OCI-LY3 (cell line): Measurements from ENCODE around the gene USP5.
A peak's percentile ranks its signal among the peaks of the same experiment; 100 is the strongest.
"Not testable (repeated sequence)": the region's sequence is repeated elsewhere in the genome, so short reads cannot be mapped to it uniquely, and the experiment has no call there.

Source experiments
- H2AFZ ChIP-seq: fragments of 200-600, 300-600 bp; shearing (Covaris generic); 2 replicates; pipeline ENCODE4 v1.6.0; 2014; ENCODE audit warnings: antibody characterized with exemption, low read depth, low read length
- H3K27ac ChIP-seq: fragments of 200-600, 300-600 bp; sonication (generic); 2 replicates; pipeline ENCODE4 v1.5.1; 2014; ENCODE audit warnings: mild to moderate bottlenecking, low read length, moderate library complexity, mixed read lengths
- H3K27me3 ChIP-seq: fragments of 200-600, 300-600 bp; sonication (generic); 2 replicates; pipeline ENCODE4 v1.6.1; 2014; ENCODE audit warnings: low read depth, low read length, mixed read lengths
- H3K36me3 ChIP-seq: fragments of 200-600, 300-600 bp; sonication (generic); replicated peaks from 2 replicates; pipeline ENCODE3; 2014; ENCODE audit warnings: low read depth, low read length, mixed read lengths
- H3K4me1 ChIP-seq: fragments of 300-600, 200-600 bp; sonication (generic); 2 replicates; pipeline ENCODE4 v1.6.1; 2014; ENCODE audit warnings: low read length, mixed read lengths
- H3K4me2 ChIP-seq: fragments of 200-600, 300-600 bp; sonication (generic); 2 replicates; pipeline ENCODE4 v1.6.1; 2014; ENCODE audit warnings: low read length, mixed read lengths
- H3K4me3 ChIP-seq: fragments of 300-600, 200-600 bp; sonication (generic); 2 replicates; pipeline ENCODE4 v1.5.1; 2014; ENCODE audit warnings: antibody characterized with exemption, mild to moderate bottlenecking, low read length, moderate library complexity
- H3K79me2 ChIP-seq: fragments of 300-600, 200-600 bp; shearing (Covaris generic); 2 replicates; pipeline ENCODE4 v1.6.1; 2014; ENCODE audit warnings: mild to moderate bottlenecking, low read length, mixed read lengths
- H3K9ac ChIP-seq: fragments of 300-600, 200-600 bp; shearing (Covaris generic); 2 replicates; pipeline ENCODE4 v1.6.0; 2014; ENCODE audit warnings: mild to moderate bottlenecking, low read length, moderate library complexity
- H3K9me3 ChIP-seq: fragments of 200-600, 300-600 bp; shearing (Covaris generic); 2 replicates; pipeline ENCODE4 v1.6.1; 2014; ENCODE audit warnings: low read length, mixed read lengths; ENCODE audit not compliant: insufficient read depth
- H4K20me1 ChIP-seq: fragments of 200-600, 300-600 bp; sonication (generic); 2 replicates; pipeline ENCODE4 v1.6.1; 2016; ENCODE audit warnings: low read length, mixed read lengths; ENCODE audit not compliant: insufficient read depth
- CTCF ChIP-seq: fragments of 200-600, 300-600 bp; sonication (generic); IDR thresholded peaks from 2 replicates; pipeline ENCODE4 v1.5.1; 2014; ENCODE audit warnings: antibody characterized with exemption, low read length, low read depth
- EZH2phosphoT487 ChIP-seq: fragments of 200-600 bp; shearing (Covaris generic); IDR thresholded peaks from 2 replicates; pipeline ENCODE4 v1.6.1; 2018; ENCODE audit warnings: antibody characterized with exemption, mixed run types, low read depth

USP5 gene

DNA sequence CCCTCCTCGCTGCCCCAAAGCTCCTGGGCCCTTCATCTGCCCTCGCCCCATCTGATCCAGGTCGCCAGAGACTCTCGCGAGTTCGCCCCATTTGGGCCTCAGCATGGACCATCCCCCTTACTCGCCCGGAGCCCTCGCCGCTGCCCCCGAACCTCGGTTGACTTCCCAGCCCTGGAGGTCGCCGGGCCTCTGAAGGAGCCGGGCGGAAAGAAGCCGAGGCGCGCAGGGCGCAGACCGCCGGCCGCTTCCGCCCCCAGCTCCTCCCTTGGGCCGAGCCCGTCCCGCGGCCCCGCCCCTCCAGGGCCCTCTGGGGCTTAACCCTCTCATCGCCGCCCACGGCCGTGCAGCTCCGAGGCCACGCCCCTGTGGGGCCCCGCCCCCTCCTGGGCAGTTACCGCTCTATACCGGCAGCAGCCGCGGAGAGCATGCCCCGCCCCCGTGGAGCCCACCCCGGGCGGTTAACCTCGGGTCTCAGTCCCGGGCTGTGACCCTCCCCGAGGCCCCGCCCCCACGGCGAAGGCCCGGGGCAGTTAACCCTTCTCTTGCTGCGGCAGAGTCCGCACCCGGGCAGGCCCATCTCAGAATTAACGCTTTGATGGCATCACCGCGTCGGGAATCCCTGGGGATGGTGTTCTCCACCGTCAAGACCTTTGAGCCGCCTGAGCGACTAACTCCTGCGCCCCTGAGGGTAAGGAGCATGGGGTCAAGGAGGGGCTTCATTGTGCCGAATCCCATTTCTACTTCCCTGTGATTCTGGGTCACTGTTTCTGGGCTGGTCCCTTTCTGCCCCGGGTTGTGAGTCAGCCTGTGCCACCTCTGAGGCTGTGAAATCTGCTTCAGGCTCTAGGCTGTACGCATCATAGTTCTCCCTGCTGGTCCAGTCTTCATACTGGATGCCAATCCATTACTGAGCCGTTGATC lies 21.4 kb downstream of the USP5 start, which contains the start of gene SPSB2:
SPSB2 (minus strand) TSS at position 210 of the 921 bp plus-strand sequence. CDS start 402 bp downstream, outside the sequence.
- Histone ChIP-seq H3K4me2 (peak within 1 kb of the TSS; percentile 99), H3K79me2 (peaks cover 15% of the 10 kb centered on the region), H3K4me3 (peak within 1 kb of the TSS; percentile 79), H2AFZ (peak within 1 kb of the TSS; percentile 67; the same call in 1 of the 2 replicates), H3K4me1 (peaks cover 43% of the 10 kb centered on the region), H3K36me3 (peaks cover 37% of the 10 kb centered on the region), H3K27ac (peak within 1 kb of the TSS; percentile 36), H4K20me1 (peaks cover 33% of the 10 kb centered on the region), H3K9me3 (no peaks in the 10 kb centered on the region), H3K27me3 (no peaks in the 10 kb centered on the region), H3K9ac (peak within 1 kb of the TSS; percentile 63)
- no peak for TF ChIP-seq EZH2phosphoT487
- no peak for TF ChIP-seq CTCF

DNA sequence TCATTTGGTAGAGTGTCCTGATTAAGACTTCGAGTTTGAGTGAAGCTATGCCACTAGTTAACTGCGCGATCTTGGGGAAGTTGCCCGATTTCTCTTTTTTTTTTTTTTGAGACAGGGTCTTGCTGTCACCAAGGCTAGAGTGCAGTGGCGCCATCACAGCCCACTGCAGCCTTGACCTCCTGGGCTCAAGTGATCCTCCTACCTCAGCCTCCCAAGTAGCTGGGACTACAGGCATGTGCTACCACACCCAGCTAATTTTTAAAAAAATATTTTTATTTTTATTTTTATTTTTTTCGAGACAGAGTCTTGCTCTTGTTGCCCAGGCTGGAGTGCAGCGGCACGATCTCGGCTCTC lies 22.0 kb downstream of the USP5 start:
- H3K9me3 ChIP-seq, H3K27me3 ChIP-seq, H3K27ac ChIP-seq, H3K9ac ChIP-seq, H3K79me2 ChIP-seq, H2AFZ ChIP-seq: not testable (repeated sequence)
- H3K4me1 ChIP-seq: peaks cover 37% of the 10 kb centered on the region
- peaks cover 27% of the 10 kb centered on the region for H4K20me1 ChIP-seq
- peak overlapping the region; percentile 79 for H3K4me3 ChIP-seq
- peak overlapping the region; percentile 99 for H3K4me2 ChIP-seq
- H3K36me3 ChIP-seq: peaks cover 31% of the 10 kb centered on the region

GRCh38 chr12:6879824-6880223 lies 27.9 kb downstream of the USP5 start:
- not testable (repeated sequence) for H3K4me3 ChIP-seq, H3K79me2 ChIP-seq, H3K36me3 ChIP-seq, H3K9me3 ChIP-seq, H4K20me1 ChIP-seq, H3K9ac ChIP-seq, H3K4me2 ChIP-seq, H3K27ac ChIP-seq, H3K4me1 ChIP-seq, H3K27me3 ChIP-seq, H2AFZ ChIP-seq

GRCh38 chr12:6883252-6883651 lies 31.3 kb downstream of the USP5 start:
- Histone ChIP-seq H3K27me3 (no peaks in the 10 kb centered on the region), H4K20me1 (no peaks in the 10 kb centered on the region), H3K4me1 (peaks cover 24% of the 10 kb centered on the region), H3K9ac (no peak overlapping the region), H3K4me2 (no peak overlapping the region), H3K4me3 (no peak overlapping the region), H3K36me3 (no peaks in the 10 kb centered on the region), H3K9me3 (no peaks in the 10 kb centered on the region), H3K79me2 (no peaks in the 10 kb centered on the region), H2AFZ (no peak overlapping the region), H3K27ac (no peak overlapping the region)
- TF ChIP-seq EZH2phosphoT487 (no peak), CTCF (no peak)

- no peak overlapping the region for H3K27ac ChIP-seq
- H3K9me3 ChIP-seq: no peaks in the 10 kb centered on the region
- no peaks in the 10 kb centered on the region for H3K27me3 ChIP-seq
- no peak for TF ChIP-seq EZH2phosphoT487
- H3K4me3 ChIP-seq: no peak overlapping the region
- no peak overlapping the region for H2AFZ ChIP-seq
- H4K20me1 ChIP-seq: no peaks in the 10 kb centered on the region
- no peak overlapping the region for H3K9ac ChIP-seq
- H3K79me2 ChIP-seq: no peaks in the 10 kb centered on the region
- peaks cover 25% of the 10 kb centered on the region for H3K4me1 ChIP-seq
- no peaks in the 10 kb centered on the region for H3K36me3 ChIP-seq
- no peak overlapping the region for H3K4me2 ChIP-seq
These were observed 31.7 kb downstream of the USP5 start for GRCh38 chr12:6883683-6884082.
